Ovary (tissue), 9 donors: ENCODE data around the gene DBF4B. TPM values are rescaled to one million over a fixed set of nuclear protein-coding genes. Genes with fewer than 3 reads are reported as not detected.
A peak's percentile ranks its signal among the peaks of the same experiment; 100 is the strongest.
"Not testable (repeated sequence)": the region's sequence is repeated elsewhere in the genome, so short reads cannot be mapped to it uniquely, and the experiment has no call there.

Experiments
- DNase-seq, 5 donors: peaks; one replicate each; pipeline ENCODE4 v3.0.0-alpha.2; 2019 to 2020
- H3K27ac ChIP-seq, 2 donors: fragments of 200-600 bp; one replicate each; pipeline versions ENCODE4 v1.5.1 to v1.8.0; 2019 to 2022
- H3K27me3 ChIP-seq: fragments of 200-600 bp; one replicate; pipeline ENCODE4 v1.8.0; 2022
- H3K36me3 ChIP-seq: fragments of 200-600 bp; sonication (generic); one replicate; pipeline ENCODE4 v1.5.1; 2019
- H3K4me1 ChIP-seq: one replicate; pipeline ENCODE4 v1.8.1; 2013; ENCODE audit warnings: mild to moderate bottlenecking, moderate library complexity; ENCODE audit not compliant: insufficient read depth
- H3K4me3 ChIP-seq: fragments of 200-600 bp; sonication (generic); one replicate; pipeline ENCODE4 v1.5.1; 2017
- H3K9me3 ChIP-seq, 2 donors: fragments of 200-600 bp in 1 of 2; sonication (generic) in 1 of 2; one replicate each; pipeline versions ENCODE4 v1.5.1 to v1.8.1; 2013 to 2019; ENCODE audit warnings: mild to moderate bottlenecking in 1 of 2, moderate library complexity in 1 of 2
- EP300 ChIP-seq: sonication (generic); formaldehyde crosslinking; IDR thresholded peaks from one replicate; pipeline ENCODE4 v1.6.1; 2017; ENCODE audit warnings: antibody characterized with exemption
- POLR2A ChIP-seq: fragments of 450-650 bp; IDR thresholded peaks from one replicate; pipeline ENCODE4 v1.6.1; 2017; ENCODE audit warnings: antibody characterized with exemption, mild to moderate bottlenecking, moderate library complexity
- WGBS, 3 donors: extraction: QIAGEN DNeasy Blood & Tissue Kit in 1 of 3; methylation state at CpG; one replicate each; pipeline versions ENCODE4 v1.1.5 to v1.1.7; 2013 to 2017; 5-methylcytosine and 5-hydroxymethylcytosine counted together
- intact Hi-C, 4 donors: fragments of 100-400 bp; cut with DNase I; formaldehyde crosslinking; loops; one replicate each; pipeline versions ENCODE4 v1.11.0 to v1.15.1; 2022 to 2023
- polyA plus RNA-seq, 2 donors: library from polyadenylated mRNA; stranded (reverse); fragments of 200-250 nt in 1 of 2; fragments of 350-450 nt in 1 of 2; fragmentation: Illumina TruSeq in 1 of 2; extraction: RNeasy Lipid Tissue Mini Kit (QIAGEN cat#74804) in 1 of 2; gene quantifications; one replicate each; pipeline ENCODE4 v1.2.3, GENCODE V29; 2013 to 2014
- total RNA-seq, 7 donors: library from RNA; depleted of rRNA in 2 of 7; stranded (reverse); fragments of >200 nt in 2 of 7; fragmentation: NEBNext Ultra II Directional in 3 of 7; extraction: Animal tissue kit (Norgen Biotek cat#: 25700) in 3 of 7; gene quantifications; one replicate each; pipeline versions ENCODE4 v1.1.0 to v1.2.4, GENCODE V29; 2016 to 2023
- TF ChIP-seq, protein P1 (sequence below), 3 donors: fragments of 450-650 bp in 2 of 3; fragments of 200-600 bp in 1 of 3; IDR thresholded peaks; one replicate each; pipeline versions ENCODE4 v1.5.1 to v1.8.0; 2016 to 2022; ENCODE audit warnings: antibody characterized with exemption in 3 of 3, mild to moderate bottlenecking in 1 of 3
- donor health status: DM: no; HTN: no; CAD: no; lungs with moderate emphysema.
- donor health status: DM: no; HTN: no; CAD: no.
- donor health status: Bipolar disorder and iron deficiency.
- donor health status: DM: yes; HTN: yes; CAD: no.
- donor health status: DM: no; HTN: no; CAD: no.
- donor health status: DM: yes; HTN: yes; CAD: no.

The DBF4B gene
- total and polyA plus RNA-seq, 9 donors, result 3.1 to 9.7 (median 6.7) TPM

- peaks cover 6% of the 10 kb centered on the region for H3K4me1 ChIP-seq
- no peak overlapping the region for H3K4me3 ChIP-seq
- no peaks in the 10 kb centered on the region for H3K9me3 ChIP-seq
- H3K27ac ChIP-seq, result no peak overlapping the region
- H3K36me3 ChIP-seq, result no peaks in the 10 kb centered on the region
- WGBS, 3 donors, result 89 to 96% (median 96%) methylated on average over 1 of the region's 1 CpG
- TF ChIP-seq POLR2A (no peak), EP300 (no peak)
- TF ChIP-seq, protein P1, sequence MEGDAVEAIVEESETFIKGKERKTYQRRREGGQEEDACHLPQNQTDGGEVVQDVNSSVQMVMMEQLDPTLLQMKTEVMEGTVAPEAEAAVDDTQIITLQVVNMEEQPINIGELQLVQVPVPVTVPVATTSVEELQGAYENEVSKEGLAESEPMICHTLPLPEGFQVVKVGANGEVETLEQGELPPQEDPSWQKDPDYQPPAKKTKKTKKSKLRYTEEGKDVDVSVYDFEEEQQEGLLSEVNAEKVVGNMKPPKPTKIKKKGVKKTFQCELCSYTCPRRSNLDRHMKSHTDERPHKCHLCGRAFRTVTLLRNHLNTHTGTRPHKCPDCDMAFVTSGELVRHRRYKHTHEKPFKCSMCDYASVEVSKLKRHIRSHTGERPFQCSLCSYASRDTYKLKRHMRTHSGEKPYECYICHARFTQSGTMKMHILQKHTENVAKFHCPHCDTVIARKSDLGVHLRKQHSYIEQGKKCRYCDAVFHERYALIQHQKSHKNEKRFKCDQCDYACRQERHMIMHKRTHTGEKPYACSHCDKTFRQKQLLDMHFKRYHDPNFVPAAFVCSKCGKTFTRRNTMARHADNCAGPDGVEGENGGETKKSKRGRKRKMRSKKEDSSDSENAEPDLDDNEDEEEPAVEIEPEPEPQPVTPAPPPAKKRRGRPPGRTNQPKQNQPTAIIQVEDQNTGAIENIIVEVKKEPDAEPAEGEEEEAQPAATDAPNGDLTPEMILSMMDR (IDR thresholded peaks at IDR 0.05), result no peak
- no peaks in the 10 kb centered on the region for H3K27me3 ChIP-seq
- DNase-seq, result no peak
- intact Hi-C loops, result no loop called here
These were observed 20.7 kb upstream of the DBF4B start for GRCh38 chr17:44687756-44688155.

DNA sequence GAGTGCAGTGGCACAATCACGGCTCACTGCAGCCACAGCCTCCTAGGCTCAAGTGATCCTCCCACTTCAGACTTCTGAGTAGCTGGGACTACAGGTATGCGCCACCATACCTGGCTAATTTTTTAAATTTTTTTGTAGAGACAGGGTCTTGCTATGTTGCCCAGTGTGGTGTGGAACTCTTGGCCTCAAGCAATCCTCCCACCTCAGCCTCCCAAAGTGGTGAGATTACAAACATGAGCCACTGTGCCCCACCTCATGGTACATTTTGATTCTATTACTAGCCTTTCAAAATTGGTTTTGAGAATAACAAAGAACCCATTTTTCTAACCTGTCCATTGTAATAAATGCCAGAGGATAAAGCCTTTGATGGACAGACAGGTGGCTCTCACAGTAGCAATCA lies 20.3 kb upstream of the DBF4B start:
- peaks cover 6% of the 10 kb centered on the region for H3K4me1 ChIP-seq
- H3K27ac ChIP-seq, result no peak overlapping the region
- H3K9me3 ChIP-seq, result no peaks in the 10 kb centered on the region
- DNase-seq, result no peak
- H3K36me3 ChIP-seq, result no peaks in the 10 kb centered on the region
- H3K4me3 ChIP-seq, result no peak overlapping the region
- intact Hi-C loops, result no loop called here
- TF ChIP-seq EP300 (no peak), POLR2A (no peak)
- TF ChIP-seq, protein P1 (IDR thresholded peaks at IDR 0.05), result no peak
- 82 to 88% (median 86%) methylated on average over 2 of the region's 2 CpGs for WGBS, 3 donors
- no peaks in the 10 kb centered on the region for H3K27me3 ChIP-seq

DNA sequence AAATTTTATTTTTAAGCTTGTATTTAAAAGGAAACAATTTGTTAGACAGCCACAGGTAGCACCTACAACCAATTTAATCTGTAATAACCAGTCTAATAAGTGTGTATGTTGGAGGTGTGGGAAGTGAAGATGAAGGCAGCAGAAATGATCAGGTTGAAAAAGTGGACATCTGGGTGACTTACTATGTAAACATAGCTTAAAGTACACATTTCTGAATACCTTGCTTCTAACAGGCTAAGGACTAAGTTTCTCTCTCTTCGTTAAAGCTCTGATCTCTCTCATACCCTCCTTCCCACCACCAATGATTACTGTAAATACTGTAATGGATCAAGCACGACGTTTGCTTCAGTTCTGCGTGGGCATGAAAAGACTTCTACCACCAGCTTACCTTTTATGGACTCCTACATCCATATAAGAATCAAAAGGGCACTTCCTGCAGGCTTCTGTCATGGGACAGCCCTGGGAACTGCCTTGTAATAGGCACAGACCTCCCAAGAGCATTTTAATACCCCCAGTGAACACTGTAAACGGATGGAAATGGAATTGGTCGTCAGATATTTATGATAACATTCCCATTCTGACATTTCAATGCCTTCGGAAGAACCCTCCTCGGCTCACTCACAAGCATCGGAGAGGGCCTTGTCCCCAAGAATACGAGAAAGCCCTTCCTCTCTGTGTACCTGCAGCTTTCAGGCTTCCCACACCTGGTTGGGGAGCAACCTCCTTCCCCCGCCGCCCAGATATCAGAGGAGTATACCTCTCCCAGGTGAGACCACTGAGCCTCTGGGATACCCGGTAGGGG lies 19.6 kb upstream of the DBF4B start:
- H3K4me1 ChIP-seq, result peaks cover 6% of the 10 kb centered on the region
- no peak for DNase-seq
- TF ChIP-seq, protein P1 (IDR thresholded peaks at IDR 0.05), result no peak
- TF ChIP-seq EP300 (no peak), POLR2A (no peak)
- no peaks in the 10 kb centered on the region for H3K9me3 ChIP-seq
- intact Hi-C loops, result no loop called here
- WGBS, 3 donors, result 2% methylated on average over 13 of the region's 13 CpGs
- H3K27ac ChIP-seq, result peak overlapping the region; percentile 59 to 80
- no peaks in the 10 kb centered on the region for H3K27me3 ChIP-seq
- H3K4me3 ChIP-seq, result peak overlapping the region; percentile 77
- H3K36me3 ChIP-seq, result no peaks in the 10 kb centered on the region

DNA sequence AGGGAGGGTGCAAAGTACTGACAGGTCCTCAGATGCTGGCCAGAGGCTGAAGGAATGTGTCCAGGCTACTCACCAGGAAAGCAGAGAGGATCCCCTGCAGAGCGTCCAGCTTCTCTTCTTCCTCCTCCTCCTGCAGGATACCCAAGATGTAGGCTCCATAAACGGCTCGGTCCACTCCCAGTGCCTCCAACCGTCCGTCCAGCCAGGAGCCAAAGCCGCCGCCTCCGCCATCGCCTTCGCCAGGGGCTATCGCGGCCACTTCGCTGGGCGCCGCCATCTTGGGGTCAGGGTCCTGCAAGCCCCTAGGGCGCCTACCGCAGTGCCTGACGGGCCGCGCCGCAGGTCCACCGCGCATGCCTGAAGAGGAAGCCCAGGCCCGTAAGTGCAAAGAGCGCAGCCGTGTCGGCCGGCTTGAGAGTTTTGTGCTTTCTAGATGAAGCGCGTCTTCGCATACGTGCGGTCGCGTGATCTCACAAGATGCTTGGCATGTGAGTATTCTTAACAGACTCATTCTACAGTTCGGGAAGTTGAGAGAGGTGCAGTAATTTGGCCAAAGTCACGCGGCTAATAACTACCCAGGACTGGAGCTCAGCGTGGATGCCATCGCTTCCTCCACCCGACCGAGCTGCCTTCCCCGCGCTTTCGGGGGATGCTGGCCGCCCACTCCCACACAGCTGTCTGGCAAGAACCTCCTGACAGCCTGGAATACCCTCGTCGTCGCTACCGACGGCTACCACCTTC lies 18.8 kb upstream of the DBF4B start, which contains the start of gene CCDC43:
TSS of gene CCDC43 (minus strand) at position 300 of the 741 bp plus-strand sequence. CDS start at position 277, 23 bp downstream.
- Histone ChIP-seq H3K27me3 (no peaks in the 10 kb centered on the region), H3K36me3 (no peaks in the 10 kb centered on the region), H3K9me3 (no peaks in the 10 kb centered on the region), H3K4me3 (peak within 1 kb of the TSS; percentile 77), H3K27ac (peak within 1 kb of the TSS; percentile 59 to 80), H3K4me1 (peaks cover 6% of the 10 kb centered on the region)
- DNase-seq, result peak; percentile 84 to 94 (median 86)
- TF ChIP-seq, protein P1 (IDR thresholded peaks at IDR 0.05), result no peak
- TF ChIP-seq EP300, result no peak
- TF ChIP-seq POLR2A, result no peak
- WGBS, 3 donors, result 0 to 1% (median 0%) methylated on average over 43 to 51 of the region's 51 CpGs
- intact Hi-C loops, result no loop called here

DNA sequence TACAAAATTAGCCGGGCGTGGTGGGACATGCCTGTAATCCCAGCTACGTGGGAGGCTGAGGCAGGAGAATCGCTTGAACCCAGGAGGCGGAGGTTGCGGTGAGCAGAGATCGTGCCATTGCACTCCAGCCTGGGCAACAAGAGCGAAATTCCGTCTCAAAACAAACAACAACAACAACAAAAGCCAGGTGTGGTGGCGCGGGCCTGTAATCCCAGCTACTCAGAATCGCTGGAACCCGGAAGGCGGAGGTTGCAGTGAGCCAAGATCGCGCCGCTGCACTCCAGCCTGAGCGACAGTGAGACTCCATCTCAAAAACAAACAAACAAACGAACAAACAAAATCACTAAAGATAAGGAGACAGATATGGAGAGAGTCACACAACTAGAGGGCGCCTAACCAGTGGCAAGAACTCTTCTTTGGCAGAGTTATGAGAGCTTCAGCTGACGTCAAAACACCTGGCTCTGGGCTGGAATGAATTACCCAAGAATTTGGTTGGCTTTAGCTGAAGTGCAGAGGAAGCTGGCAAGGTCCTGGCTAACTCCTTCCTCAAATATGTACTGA lies 17.6 kb upstream of the DBF4B start:
- intact Hi-C loops, H3K4me1 ChIP-seq, H3K27me3 ChIP-seq, H3K4me3 ChIP-seq, DNase-seq, H3K36me3 ChIP-seq, H3K9me3 ChIP-seq: not testable (repeated sequence)
- H3K27ac ChIP-seq, result peak overlapping the region in 1 of 2 donors; percentile 59
- 83 to 86% (median 83%) methylated on average over 21 of the region's 21 CpGs for WGBS, 3 donors
